Measurements from ENCODE around the gene ATP13A3.
"Not testable (repeated sequence)": the region's sequence is repeated elsewhere in the genome, so short reads cannot be mapped to it uniquely, and the experiment has no call there.

The ATP13A3 gene

DNA sequence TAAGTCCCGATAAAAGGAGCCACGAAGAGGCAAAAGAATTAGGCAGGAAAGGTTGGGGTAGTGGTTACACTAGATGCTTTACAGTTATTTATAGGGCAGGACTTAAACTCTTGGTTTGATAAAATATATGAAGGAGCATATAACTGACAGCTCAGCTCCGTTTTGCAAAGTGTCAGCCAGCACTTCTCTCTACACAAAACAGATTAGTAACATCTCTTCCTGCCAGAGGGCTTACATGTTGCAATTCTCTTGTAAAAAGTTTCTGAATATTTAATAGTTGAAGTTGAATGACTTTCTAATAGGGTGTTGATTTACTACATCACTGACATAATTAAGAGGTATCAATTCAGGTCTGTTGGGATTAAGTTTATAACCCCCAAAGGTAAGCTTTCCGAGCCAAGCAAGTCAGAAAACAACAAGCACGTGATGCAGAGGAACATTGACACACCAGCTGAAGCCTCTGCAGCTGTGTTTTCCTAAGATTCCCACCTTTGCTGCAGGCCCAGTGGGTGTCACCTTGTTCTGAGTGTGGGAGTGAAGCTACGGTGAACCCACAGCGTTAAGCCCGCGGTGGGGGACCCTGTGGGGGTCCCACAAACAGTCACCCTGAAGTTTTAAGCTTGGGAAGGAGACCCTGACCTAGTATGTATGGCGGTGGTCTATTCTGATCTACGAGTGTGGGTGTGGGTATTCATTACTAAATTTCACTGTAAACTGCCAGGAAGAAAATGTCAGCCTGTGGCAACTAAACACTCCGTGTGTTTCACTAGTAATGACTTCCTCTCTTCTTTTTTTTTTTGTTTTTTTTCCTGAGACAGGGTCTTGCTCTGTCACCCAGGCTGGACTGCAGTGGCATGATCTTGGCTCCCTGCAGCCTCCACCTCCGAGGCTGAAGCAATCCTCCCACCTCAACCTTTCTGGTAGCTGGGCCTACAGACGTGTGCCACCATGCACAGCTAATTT, 22.0 kb upstream of the ATP13A3 start:
- ATAC-seq (no peak), DNase-seq (ENCODE audit: low spot score in 2 of 2) (no peak)
- Mint-ChIP-seq H3K36me3 (no peaks in the 10 kb centered on the region), H3K9me3 (no peaks in the 10 kb centered on the region), H3K27ac (no peak overlapping the region), H3K4me3 (no peak overlapping the region), H3K4me1 (no peaks in the 10 kb centered on the region)

- no peaks in the 10 kb centered on the region for H3K4me1 Mint-ChIP-seq
- no peak overlapping the region for H3K4me3 Mint-ChIP-seq
- DNase-seq (ENCODE audit: low spot score in 2 of 2) (no peak), ATAC-seq (no peak)
- no peak overlapping the region for H3K27ac Mint-ChIP-seq
- H3K36me3 Mint-ChIP-seq, result no peaks in the 10 kb centered on the region
- no peaks in the 10 kb centered on the region for H3K9me3 Mint-ChIP-seq
Observed at GRCh38 chr3:194507571-194507970, 20.8 kb upstream of the ATP13A3 start.

DNA sequence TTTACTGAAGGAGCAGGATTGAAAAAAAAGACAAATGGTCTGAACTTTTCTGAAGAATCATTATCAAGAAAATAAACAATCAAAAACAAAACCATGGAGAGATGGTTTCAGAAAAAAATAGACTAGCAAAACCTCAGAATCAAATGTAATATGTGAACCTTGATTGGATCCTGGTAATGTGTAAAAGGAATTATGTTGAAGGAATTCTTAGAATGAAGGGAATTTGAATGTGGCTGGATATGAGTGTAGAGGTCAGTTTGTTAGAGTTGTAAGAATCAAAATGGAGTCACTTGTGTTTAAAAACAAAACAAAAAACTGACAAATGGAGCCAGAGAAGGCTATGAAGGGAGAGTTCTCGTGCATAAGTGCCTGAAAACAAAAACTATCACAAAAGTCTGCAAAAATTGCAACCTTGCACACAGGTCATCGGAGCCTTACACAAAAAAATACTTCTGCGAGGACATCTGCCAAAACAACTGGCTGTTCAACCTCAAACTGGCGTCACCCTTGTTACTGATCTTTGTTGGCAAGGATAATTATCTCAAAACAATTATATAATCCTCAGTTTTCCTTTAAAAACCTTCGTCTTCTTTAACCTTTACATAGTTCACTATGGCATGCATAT, 19.1 kb upstream of the ATP13A3 start:
- Mint-ChIP-seq H3K27ac (no peak overlapping the region), H3K9me3 (no peaks in the 10 kb centered on the region), H3K36me3 (no peaks in the 10 kb centered on the region), H3K4me3 (no peak overlapping the region), H3K4me1 (no peaks in the 10 kb centered on the region)
- no peak for DNase-seq (ENCODE audit: low spot score in 2 of 2)
- ATAC-seq, result no peak

GRCh38 chr3:194504861-194505260, 18.1 kb upstream of the ATP13A3 start:
- ATAC-seq, result no peak
- no peaks in the 10 kb centered on the region for H3K9me3 Mint-ChIP-seq
- no peak overlapping the region for H3K4me3 Mint-ChIP-seq
- no peaks in the 10 kb centered on the region for H3K36me3 Mint-ChIP-seq
- no peak for DNase-seq (ENCODE audit: low spot score in 2 of 2)
- H3K27ac Mint-ChIP-seq, result no peak overlapping the region
- H3K4me1 Mint-ChIP-seq, result no peaks in the 10 kb centered on the region

DNA sequence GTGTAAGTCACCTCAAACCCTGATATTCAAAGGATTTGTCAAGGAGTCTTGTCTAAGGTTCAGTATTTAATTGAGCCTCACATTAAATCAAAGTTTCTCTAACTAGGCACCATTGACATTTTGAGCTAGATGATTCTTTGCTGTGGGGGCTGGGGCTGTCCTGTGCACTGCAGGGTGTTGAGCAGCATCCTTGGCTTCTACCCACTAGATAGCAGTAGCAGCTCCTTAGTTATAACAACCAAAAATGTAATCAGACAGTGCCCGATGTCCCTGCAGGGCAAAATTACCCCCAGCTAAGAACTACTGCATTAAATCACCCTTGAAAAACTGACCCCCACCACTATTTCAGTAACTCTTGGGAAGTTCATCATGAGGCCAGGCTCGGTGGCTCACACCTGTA, 17.3 kb upstream of the ATP13A3 start:
- Mint-ChIP-seq H3K36me3 (no peaks in the 10 kb centered on the region), H3K27ac (no peak overlapping the region), H3K4me3 (no peak overlapping the region), H3K9me3 (no peaks in the 10 kb centered on the region), H3K4me1 (no peaks in the 10 kb centered on the region)
- DNase-seq (ENCODE audit: low spot score in 2 of 2), result no peak
- ATAC-seq, result no peak

DNA sequence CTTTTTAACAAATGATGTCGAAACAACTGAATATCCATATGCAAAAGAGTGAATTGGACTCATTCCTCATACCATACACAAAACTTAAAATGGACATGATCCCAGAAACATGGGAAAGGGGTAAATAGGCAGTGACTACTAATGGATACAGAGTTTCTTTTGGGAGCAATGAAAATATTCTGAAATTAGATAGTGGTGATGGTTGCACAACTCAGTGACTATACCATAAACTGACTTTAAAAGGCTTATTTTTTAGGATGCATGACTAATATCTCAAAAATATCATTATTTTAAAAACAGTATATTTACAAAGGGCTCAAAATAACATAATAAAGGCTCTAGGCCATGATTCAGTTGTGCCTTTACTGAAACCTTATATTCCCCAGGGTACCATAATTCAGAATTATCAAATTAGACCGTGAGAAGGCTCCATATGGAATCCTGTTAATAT, 16.3 kb upstream of the ATP13A3 start:
- DNase-seq (ENCODE audit: low spot score in 2 of 2) (no peak), ATAC-seq (no peak)
- Mint-ChIP-seq H3K4me3 (no peak overlapping the region), H3K9me3 (no peaks in the 10 kb centered on the region), H3K27ac (no peak overlapping the region), H3K4me1 (no peaks in the 10 kb centered on the region), H3K36me3 (no peaks in the 10 kb centered on the region)

DNA sequence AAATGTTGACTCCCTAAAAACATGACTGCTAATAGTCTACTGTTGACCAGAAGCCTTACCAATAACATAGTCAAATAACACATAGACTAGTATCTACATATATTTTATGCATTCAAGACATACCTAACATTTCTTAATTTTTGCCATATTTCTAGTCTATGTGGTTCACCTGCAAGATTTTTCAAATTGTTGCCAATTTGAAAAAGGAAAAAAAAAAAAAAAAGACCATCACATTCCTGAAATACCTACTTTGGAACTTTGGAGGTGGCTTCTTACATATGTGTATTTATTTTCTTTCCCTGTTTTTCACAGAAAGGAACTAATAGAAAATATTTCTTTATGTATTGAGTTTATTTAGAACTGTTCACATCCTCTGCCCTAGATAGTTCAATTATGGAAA, 13.4 kb upstream of the ATP13A3 start:
- Mint-ChIP-seq H3K4me1 (no peaks in the 10 kb centered on the region), H3K36me3 (no peaks in the 10 kb centered on the region), H3K9me3 (no peaks in the 10 kb centered on the region), H3K27ac (no peak overlapping the region), H3K4me3 (no peak overlapping the region)
- DNase-seq (ENCODE audit: low spot score in 2 of 2) (no peak), ATAC-seq (no peak)

DNA sequence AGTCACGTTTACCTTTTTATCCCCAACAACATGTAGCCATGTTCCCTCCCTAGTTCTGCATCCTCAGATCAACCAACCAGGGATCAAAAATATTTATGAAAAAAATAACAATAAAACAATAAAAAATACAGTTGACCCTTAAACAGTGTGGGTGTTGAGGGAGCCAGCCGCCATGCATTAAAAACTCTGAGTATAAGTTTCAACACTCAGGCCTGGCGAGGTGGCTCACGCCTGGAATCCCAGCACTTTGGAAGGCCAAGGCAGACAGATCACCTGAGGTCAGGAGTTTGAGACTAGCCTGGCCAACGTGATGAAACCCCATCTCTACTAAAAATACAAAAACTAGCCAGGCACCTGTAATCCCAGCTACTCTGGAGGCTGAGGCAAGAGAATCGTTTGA, 12.7 kb upstream of the ATP13A3 start:
- H3K36me3 Mint-ChIP-seq; ATAC-seq; H3K4me1 Mint-ChIP-seq; H3K9me3 Mint-ChIP-seq; DNase-seq (ENCODE audit: low spot score in 2 of 2); H3K27ac Mint-ChIP-seq; H3K4me3 Mint-ChIP-seq: not testable (repeated sequence)

- H3K4me1 Mint-ChIP-seq, result no peaks in the 10 kb centered on the region
- H3K9me3 Mint-ChIP-seq, result no peaks in the 10 kb centered on the region
- no peak overlapping the region for H3K4me3 Mint-ChIP-seq
- H3K36me3 Mint-ChIP-seq, result no peaks in the 10 kb centered on the region
- DNase-seq (ENCODE audit: low spot score in 2 of 2) (no peak), ATAC-seq (peak; percentile 96)
- no peak overlapping the region for H3K27ac Mint-ChIP-seq
Observed at GRCh38 chr3:194497799-194498575, 11.2 kb upstream of the ATP13A3 start.

DNA sequence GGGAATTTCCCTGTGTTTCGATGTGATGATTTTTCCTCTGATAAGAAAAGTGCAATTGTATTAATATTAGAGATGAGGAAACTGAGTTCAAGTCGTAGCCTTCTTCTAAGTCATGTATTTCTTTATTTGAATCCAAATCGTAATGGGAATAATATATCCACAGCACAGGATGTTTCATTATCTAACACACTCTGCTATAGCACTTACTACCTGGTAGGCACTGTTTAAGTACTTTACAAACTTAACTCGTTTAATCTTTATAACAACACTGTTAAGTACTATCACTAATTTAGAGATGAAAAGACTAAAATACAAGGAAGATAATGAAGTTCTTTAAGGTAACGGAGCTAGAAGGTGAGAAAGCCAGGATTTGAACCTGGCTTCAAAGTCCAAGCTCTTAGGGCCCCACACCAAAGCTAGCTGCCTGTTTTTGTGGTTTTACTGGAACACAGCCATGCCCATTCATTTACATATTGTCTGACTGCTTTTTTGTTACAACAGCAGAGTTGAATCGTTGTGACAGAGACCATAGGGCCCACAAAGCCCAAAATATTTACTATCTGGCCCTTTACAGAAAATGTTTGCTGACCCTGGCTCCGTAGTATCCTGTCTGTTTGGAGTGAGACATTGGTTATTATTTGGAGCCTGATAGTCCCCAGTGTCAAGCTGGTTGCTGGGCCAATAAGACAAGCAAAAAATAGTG, 9.6 kb upstream of the ATP13A3 start:
- DNase-seq (ENCODE audit: low spot score in 2 of 2), result no peak
- H3K4me1 Mint-ChIP-seq, result no peaks in the 10 kb centered on the region
- H3K9me3 Mint-ChIP-seq, result no peaks in the 10 kb centered on the region
- no peak for ATAC-seq
- no peak overlapping the region for H3K4me3 Mint-ChIP-seq
- H3K36me3 Mint-ChIP-seq, result no peaks in the 10 kb centered on the region
- no peak overlapping the region for H3K27ac Mint-ChIP-seq

DNA sequence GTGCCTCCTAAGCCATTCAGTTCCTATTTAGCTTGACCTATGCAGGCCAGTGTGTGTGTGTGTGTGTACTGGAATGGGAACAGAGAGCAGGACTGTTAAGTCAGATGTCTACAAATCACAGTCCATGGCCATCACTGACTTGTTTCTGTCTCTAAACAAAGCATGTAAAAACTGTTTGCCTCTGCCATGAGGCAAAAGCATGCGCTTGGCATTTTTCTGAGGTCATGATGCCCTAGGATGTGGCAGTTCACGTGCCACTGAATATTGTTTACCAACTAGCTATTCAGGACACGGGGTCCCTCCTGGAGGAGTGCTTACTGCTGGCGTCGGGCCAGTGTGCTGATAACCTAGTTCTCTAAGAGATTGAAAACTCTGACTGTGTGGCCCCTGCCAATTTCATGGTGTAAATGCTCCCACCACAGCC, 8.2 kb upstream of the ATP13A3 start:
- Mint-ChIP-seq H3K9me3 (no peaks in the 10 kb centered on the region), H3K27ac (no peak overlapping the region), H3K4me3 (no peak overlapping the region), H3K4me1 (peaks cover 7% of the 10 kb centered on the region), H3K36me3 (no peaks in the 10 kb centered on the region)
- ATAC-seq, result no peak
- DNase-seq (ENCODE audit: low spot score in 2 of 2), result no peak

DNA sequence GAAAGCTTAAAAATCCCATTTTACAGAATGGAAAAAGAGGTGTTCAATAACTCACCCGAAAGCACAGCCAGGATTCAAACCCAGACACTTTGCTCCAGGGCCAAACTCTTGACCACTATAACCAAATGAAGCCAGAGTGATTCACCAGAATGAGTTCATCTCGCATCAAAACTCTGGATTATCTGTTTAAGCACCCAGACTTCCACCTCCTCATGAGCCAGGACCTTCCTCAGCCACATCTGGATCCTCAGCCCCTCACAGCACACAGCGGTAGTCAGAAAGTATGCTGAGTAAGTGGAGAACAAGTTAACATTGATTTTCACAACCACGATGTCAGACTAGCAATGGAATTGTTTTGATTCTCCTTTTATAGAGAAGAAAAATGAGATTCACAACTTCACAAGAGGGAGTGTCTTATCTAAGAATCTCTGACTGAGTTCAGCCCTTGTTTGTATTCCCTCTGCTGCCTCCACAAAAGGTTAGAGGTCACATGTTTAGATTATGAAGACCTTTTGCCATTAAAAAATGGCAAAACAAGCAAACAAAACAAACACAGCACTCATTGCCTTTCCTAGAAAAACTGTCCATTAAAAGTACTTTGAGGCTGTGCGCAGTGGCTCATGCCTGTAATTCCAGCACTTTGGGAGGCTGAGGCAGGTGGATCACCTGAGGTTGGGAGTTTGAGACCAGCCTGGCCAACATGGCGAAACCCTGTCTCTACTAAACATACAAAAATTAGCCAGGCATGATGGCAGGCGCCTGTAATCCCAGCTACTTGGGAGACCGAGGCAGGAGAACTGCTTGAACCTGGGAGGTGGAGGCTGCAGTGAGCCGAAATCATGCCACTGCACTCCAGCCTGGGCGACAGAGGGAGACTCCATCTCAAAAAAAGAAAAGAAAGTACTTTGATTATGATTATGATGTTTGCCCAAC, 7.5 kb upstream of the ATP13A3 start:
- DNase-seq (ENCODE audit: low spot score in 2 of 2); H3K4me3 Mint-ChIP-seq; H3K36me3 Mint-ChIP-seq; H3K9me3 Mint-ChIP-seq; ATAC-seq; H3K27ac Mint-ChIP-seq: not testable (repeated sequence)
- peaks cover 14% of the 10 kb centered on the region for H3K4me1 Mint-ChIP-seq

GRCh38 chr3:194492001-194492400, 5.2 kb upstream of the ATP13A3 start:
- ATAC-seq (no peak), DNase-seq (ENCODE audit: low spot score in 2 of 2) (no peak)
- no peak overlapping the region for H3K27ac Mint-ChIP-seq
- no peaks in the 10 kb centered on the region for H3K9me3 Mint-ChIP-seq
- H3K4me1 Mint-ChIP-seq, result peaks cover 35% of the 10 kb centered on the region
- H3K4me3 Mint-ChIP-seq, result no peak overlapping the region
- H3K36me3 Mint-ChIP-seq, result no peaks in the 10 kb centered on the region
